Stimulated activated CD4-positive, alpha-beta T cell treated with anti-CD3 and anti-CD28 coated beads, Interleukin-12 subunit alpha, Interleukin-12 subunit beta, amount 100 ng/mL, for 4 hours (primary cell): ENCODE results near the gene SYNGR1.

Experiments
- DNase-seq: peaks from one replicate; pipeline ENCODE4 v3.0.0-alpha.2; 2020

SYNGR1 gene

GRCh38 chr22:39349967-39350726 lies at the start of gene SYNGR1:
Gene SYNGR1, plus strand, starts transcription at chr22:39349991. Its CDS starts 20 bp downstream, at chr22:39350011.
- peak; percentile 5 for DNase-seq

GRCh38 chr22:39300186-39300830 lies 49.5 kb upstream of the SYNGR1 start:
- no peak for DNase-seq

- DNase-seq, result no peak
These were observed 48.7 kb upstream of the SYNGR1 start for GRCh38 chr22:39301108-39301507.

- DNase-seq, result no peak
These were observed 47.9 kb upstream of the SYNGR1 start for GRCh38 chr22:39301926-39302325.

GRCh38 chr22:39302431-39302960 lies 47.3 kb upstream of the SYNGR1 start:
- DNase-seq, result no peak

- DNase-seq, result no peak
These were observed 46.4 kb upstream of the SYNGR1 start for GRCh38 chr22:39303358-39303757.

GRCh38 chr22:39303892-39304671 lies 45.7 kb upstream of the SYNGR1 start:
- no peak for DNase-seq

GRCh38 chr22:39306456-39307361 lies 43.1 kb upstream of the SYNGR1 start:
- peak; percentile 45 for DNase-seq

- no peak for DNase-seq
These were observed 41.0 kb upstream of the SYNGR1 start for GRCh38 chr22:39308614-39309363.

- DNase-seq, result no peak
These were observed 40.4 kb upstream of the SYNGR1 start for GRCh38 chr22:39309364-39309861.

GRCh38 chr22:39309881-39310714 lies 39.7 kb upstream of the SYNGR1 start:
- DNase-seq, result no peak

GRCh38 chr22:39311592-39312400 lies 38.0 kb upstream of the SYNGR1 start:
- DNase-seq, result no peak

- DNase-seq, result no peak
These were observed 37.4 kb upstream of the SYNGR1 start for GRCh38 chr22:39312410-39312809.

GRCh38 chr22:39313258-39314001 lies 36.4 kb upstream of the SYNGR1 start:
- no peak for DNase-seq

- no peak for DNase-seq
These were observed 35.4 kb upstream of the SYNGR1 start for GRCh38 chr22:39314251-39314971.

GRCh38 chr22:39315389-39315788 lies 34.4 kb upstream of the SYNGR1 start:
- no peak for DNase-seq

- DNase-seq, result peak; percentile 72
These were observed 33.2 kb upstream of the SYNGR1 start for GRCh38 chr22:39316440-39317083.
